ENCODE measurements around the gene SWSAP1. TPM values are rescaled to one million over a fixed set of nuclear protein-coding genes. Genes with fewer than 3 reads are reported as not detected.

The SWSAP1 gene
- total and polyA plus RNA-seq, 2 experiments from 2014 or later: 2.1 to 6.1 TPM

DNA sequence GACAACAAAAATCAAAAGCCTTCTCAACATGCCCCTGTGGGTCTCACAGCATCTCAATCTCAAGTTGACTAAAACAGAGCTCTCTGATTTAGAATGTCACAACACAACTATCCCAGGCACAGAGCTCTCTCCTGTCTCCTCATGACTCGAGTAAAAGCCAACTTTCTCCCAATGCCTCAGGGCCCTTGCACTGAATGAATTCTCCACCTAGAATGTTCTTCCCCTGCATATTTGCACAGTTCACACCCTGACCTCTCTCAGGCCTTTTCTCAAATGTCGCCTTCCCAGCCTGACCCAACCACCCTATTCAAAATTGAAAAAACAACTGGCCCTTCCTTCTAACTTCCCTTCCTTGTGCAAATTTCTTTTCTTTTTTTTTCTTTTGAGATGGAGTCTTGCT, 3.7 kb upstream of the SWSAP1 start (continued):
- TF ChIP-seq, protein P1, sequence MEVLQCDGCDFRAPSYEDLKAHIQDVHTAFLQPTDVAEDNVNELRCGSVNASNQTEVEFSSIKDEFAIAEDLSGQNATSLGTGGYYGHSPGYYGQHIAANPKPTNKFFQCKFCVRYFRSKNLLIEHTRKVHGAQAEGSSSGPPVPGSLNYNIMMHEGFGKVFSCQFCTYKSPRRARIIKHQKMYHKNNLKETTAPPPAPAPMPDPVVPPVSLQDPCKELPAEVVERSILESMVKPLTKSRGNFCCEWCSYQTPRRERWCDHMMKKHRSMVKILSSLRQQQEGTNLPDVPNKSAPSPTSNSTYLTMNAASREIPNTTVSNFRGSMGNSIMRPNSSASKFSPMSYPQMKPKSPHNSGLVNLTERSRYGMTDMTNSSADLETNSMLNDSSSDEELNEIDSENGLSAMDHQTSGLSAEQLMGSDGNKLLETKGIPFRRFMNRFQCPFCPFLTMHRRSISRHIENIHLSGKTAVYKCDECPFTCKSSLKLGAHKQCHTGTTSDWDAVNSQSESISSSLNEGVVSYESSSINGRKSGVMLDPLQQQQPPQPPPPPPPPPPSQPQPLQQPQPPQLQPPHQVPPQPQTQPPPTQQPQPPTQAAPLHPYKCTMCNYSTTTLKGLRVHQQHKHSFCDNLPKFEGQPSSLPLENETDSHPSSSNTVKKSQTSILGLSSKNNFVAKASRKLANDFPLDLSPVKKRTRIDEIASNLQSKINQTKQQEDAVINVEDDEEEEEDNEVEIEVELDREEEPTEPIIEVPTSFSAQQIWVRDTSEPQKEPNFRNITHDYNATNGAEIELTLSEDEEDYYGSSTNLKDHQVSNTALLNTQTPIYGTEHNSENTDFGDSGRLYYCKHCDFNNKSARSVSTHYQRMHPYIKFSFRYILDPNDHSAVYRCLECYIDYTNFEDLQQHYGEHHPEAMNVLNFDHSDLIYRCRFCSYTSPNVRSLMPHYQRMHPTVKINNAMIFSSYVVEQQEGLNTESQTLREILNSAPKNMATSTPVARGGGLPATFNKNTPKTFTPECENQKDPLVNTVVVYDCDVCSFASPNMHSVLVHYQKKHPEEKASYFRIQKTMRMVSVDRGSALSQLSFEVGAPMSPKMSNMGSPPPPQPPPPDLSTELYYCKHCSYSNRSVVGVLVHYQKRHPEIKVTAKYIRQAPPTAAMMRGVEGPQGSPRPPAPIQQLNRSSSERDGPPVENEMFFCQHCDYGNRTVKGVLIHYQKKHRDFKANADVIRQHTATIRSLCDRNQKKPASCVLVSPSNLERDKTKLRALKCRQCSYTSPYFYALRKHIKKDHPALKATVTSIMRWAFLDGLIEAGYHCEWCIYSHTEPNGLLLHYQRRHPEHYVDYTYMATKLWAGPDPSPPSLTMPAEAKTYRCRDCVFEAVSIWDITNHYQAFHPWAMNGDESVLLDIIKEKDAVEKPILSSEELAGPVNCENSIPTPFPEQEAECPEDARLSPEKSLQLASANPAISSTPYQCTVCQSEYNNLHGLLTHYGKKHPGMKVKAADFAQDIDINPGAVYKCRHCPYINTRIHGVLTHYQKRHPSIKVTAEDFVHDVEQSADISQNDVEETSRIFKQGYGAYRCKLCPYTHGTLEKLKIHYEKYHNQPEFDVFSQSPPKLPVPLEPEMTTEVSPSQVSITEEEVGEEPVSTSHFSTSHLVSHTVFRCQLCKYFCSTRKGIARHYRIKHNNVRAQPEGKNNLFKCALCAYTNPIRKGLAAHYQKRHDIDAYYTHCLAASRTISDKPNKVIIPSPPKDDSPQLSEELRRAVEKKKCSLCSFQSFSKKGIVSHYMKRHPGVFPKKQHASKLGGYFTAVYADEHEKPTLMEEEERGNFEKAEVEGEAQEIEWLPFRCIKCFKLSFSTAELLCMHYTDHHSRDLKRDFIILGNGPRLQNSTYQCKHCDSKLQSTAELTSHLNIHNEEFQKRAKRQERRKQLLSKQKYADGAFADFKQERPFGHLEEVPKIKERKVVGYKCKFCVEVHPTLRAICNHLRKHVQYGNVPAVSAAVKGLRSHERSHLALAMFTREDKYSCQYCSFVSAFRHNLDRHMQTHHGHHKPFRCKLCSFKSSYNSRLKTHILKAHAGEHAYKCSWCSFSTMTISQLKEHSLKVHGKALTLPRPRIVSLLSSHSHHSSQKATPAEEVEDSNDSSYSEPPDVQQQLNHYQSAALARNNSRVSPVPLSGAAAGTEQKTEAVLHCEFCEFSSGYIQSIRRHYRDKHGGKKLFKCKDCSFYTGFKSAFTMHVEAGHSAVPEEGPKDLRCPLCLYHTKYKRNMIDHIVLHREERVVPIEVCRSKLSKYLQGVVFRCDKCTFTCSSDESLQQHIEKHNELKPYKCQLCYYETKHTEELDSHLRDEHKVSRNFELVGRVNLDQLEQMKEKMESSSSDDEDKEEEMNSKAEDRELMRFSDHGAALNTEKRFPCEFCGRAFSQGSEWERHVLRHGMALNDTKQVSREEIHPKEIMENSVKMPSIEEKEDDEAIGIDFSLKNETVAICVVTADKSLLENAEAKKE (CRISPR knock-in tag; IDR thresholded peaks at IDR 0.05): no peak
- TF ChIP-seq STAT1 (IDR thresholded peaks at IDR 0.05; ENCODE audit: unreplicated experiment): no peak
- no peak for TF ChIP-seq POLR2AphosphoS5 (IDR thresholded peaks at IDR 0.05; ENCODE audit: low read depth)
- TF ChIP-seq ZNF331 (CRISPR knock-in tag; IDR thresholded peaks at IDR 0.05; ENCODE audit: low read depth): no peak
- no peak for TF ChIP-seq JUNB (IDR thresholded peaks at IDR 0.05; ENCODE audit: unreplicated experiment)
- no peak for TF ChIP-seq ZNF114 (CRISPR knock-in tag; IDR thresholded peaks at IDR 0.05)
- TF ChIP-seq, protein P2, sequence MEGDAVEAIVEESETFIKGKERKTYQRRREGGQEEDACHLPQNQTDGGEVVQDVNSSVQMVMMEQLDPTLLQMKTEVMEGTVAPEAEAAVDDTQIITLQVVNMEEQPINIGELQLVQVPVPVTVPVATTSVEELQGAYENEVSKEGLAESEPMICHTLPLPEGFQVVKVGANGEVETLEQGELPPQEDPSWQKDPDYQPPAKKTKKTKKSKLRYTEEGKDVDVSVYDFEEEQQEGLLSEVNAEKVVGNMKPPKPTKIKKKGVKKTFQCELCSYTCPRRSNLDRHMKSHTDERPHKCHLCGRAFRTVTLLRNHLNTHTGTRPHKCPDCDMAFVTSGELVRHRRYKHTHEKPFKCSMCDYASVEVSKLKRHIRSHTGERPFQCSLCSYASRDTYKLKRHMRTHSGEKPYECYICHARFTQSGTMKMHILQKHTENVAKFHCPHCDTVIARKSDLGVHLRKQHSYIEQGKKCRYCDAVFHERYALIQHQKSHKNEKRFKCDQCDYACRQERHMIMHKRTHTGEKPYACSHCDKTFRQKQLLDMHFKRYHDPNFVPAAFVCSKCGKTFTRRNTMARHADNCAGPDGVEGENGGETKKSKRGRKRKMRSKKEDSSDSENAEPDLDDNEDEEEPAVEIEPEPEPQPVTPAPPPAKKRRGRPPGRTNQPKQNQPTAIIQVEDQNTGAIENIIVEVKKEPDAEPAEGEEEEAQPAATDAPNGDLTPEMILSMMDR (conservative IDR thresholded peaks at IDR 0.05; ENCODE audit: low read depth in 2 of 2): no peak
- TF ChIP-seq CREB1 (CRISPR knock-in tag; IDR thresholded peaks at IDR 0.05; ENCODE audit: low read depth): no peak
- TF ChIP-seq, protein P3, sequence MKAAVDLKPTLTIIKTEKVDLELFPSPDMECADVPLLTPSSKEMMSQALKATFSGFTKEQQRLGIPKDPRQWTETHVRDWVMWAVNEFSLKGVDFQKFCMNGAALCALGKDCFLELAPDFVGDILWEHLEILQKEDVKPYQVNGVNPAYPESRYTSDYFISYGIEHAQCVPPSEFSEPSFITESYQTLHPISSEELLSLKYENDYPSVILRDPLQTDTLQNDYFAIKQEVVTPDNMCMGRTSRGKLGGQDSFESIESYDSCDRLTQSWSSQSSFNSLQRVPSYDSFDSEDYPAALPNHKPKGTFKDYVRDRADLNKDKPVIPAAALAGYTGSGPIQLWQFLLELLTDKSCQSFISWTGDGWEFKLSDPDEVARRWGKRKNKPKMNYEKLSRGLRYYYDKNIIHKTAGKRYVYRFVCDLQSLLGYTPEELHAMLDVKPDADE (IDR thresholded peaks at IDR 0.05): no peak

Measured in GM23338 (cell line).